ENCODE measurements around the gene CARTPT. TPM values are rescaled to one million over a fixed set of nuclear protein-coding genes. Genes with fewer than 3 reads are reported as not detected.

The CARTPT gene
- total RNA-seq, 1 donor from 2014 or later = not detected

GRCh38 chr5:71705421-71705820 lies 13.7 kb upstream of the CARTPT start:
- no peak for DNase-seq (ENCODE audit: low spot score)
- Mint-ChIP-seq H3K27me3 (ENCODE audit: low read depth) (peaks cover 62% of the 10 kb centered on the region), H3K4me3 (ENCODE audit: unreplicated experiment) (no peak overlapping the region), H3K36me3 (ENCODE audit: low read depth) (no peaks in the 10 kb centered on the region), H3K27ac (ENCODE audit: unreplicated experiment) (no peak overlapping the region), H3K4me1 (ENCODE audit: low read depth) (no peaks in the 10 kb centered on the region), H3K9me3 (ENCODE audit: low read depth) (no peaks in the 10 kb centered on the region)
- no peak for TF ChIP-seq CTCF (IDR thresholded peaks at IDR 0.05)

- no peak overlapping the region for H3K27ac Mint-ChIP-seq (ENCODE audit: unreplicated experiment)
- H3K27me3 Mint-ChIP-seq (ENCODE audit: low read depth) = peaks cover 61% of the 10 kb centered on the region
- TF ChIP-seq CTCF (IDR thresholded peaks at IDR 0.05) = no peak
- H3K36me3 Mint-ChIP-seq (ENCODE audit: low read depth) = no peaks in the 10 kb centered on the region
- no peaks in the 10 kb centered on the region for H3K4me1 Mint-ChIP-seq (ENCODE audit: low read depth)
- H3K4me3 Mint-ChIP-seq (ENCODE audit: unreplicated experiment) = no peak overlapping the region
- no peaks in the 10 kb centered on the region for H3K9me3 Mint-ChIP-seq (ENCODE audit: low read depth)
- no peak for DNase-seq (ENCODE audit: low spot score)
Measured at GRCh38 chr5:71706906-71707305, 12.2 kb upstream of the CARTPT start.

- DNase-seq (ENCODE audit: low spot score) = no peak
- Mint-ChIP-seq H3K36me3 (ENCODE audit: low read depth) (no peaks in the 10 kb centered on the region), H3K4me1 (ENCODE audit: low read depth) (no peaks in the 10 kb centered on the region), H3K27me3 (ENCODE audit: low read depth) (peaks cover 59% of the 10 kb centered on the region), H3K4me3 (ENCODE audit: unreplicated experiment) (no peak overlapping the region), H3K27ac (ENCODE audit: unreplicated experiment) (no peak overlapping the region), H3K9me3 (ENCODE audit: low read depth) (no peaks in the 10 kb centered on the region)
- TF ChIP-seq CTCF (IDR thresholded peaks at IDR 0.05) = no peak
Measured at GRCh38 chr5:71711610-71712009, 7.5 kb upstream of the CARTPT start.

GRCh38 chr5:71714911-71715310 lies 4.2 kb upstream of the CARTPT start:
- no peak for DNase-seq (ENCODE audit: low spot score)
- TF ChIP-seq CTCF (IDR thresholded peaks at IDR 0.05) = no peak
- Mint-ChIP-seq H3K4me1 (ENCODE audit: low read depth) (peaks cover 5% of the 10 kb centered on the region), H3K4me3 (ENCODE audit: unreplicated experiment) (no peak overlapping the region), H3K27me3 (ENCODE audit: low read depth) (peaks cover 61% of the 10 kb centered on the region), H3K36me3 (ENCODE audit: low read depth) (peaks cover 7% of the 10 kb centered on the region), H3K27ac (ENCODE audit: unreplicated experiment) (no peak overlapping the region), H3K9me3 (ENCODE audit: low read depth) (no peaks in the 10 kb centered on the region)

GRCh38 chr5:71727978-71728377 lies 8.9 kb downstream of the CARTPT start:
- H3K9me3 Mint-ChIP-seq (ENCODE audit: low read depth) = no peaks in the 10 kb centered on the region
- H3K36me3 Mint-ChIP-seq (ENCODE audit: low read depth) = peaks cover 1% of the 10 kb centered on the region
- no peak overlapping the region for H3K27ac Mint-ChIP-seq (ENCODE audit: unreplicated experiment)
- H3K27me3 Mint-ChIP-seq (ENCODE audit: low read depth) = peaks cover 63% of the 10 kb centered on the region
- no peaks in the 10 kb centered on the region for H3K4me1 Mint-ChIP-seq (ENCODE audit: low read depth)
- TF ChIP-seq CTCF (IDR thresholded peaks at IDR 0.05) = no peak
- H3K4me3 Mint-ChIP-seq (ENCODE audit: unreplicated experiment) = no peak overlapping the region
- DNase-seq (ENCODE audit: low spot score) = no peak

All from chondrocyte (in vitro differentiated cells).